Heart left ventricle (tissue), 13 donors: ENCODE measurements around the gene IL1RL2.

Source experiments
- POLR2A ChIP-seq, 2 donors: fragments of 450-650 bp; IDR thresholded peaks; one replicate each; pipeline ENCODE4 v1.6.1; 2017; ENCODE audit warnings: antibody characterized with exemption in 2 of 2, mild to moderate bottlenecking in 2 of 2, moderate library complexity in 2 of 2
- TF ChIP-seq, protein P1 (sequence below), 12 donors: fragments of 200-600 bp; sonication (generic) in 4 of 12; IDR thresholded peaks; one replicate each; pipeline versions ENCODE4 v1.5.0 to v1.8.0; 2018 to 2022; ENCODE audit warnings: antibody characterized with exemption in 12 of 12, mild to moderate bottlenecking in 5 of 12
- donor health status: ischemic (EF 13 %, LVEDD 7.1; RV severe dilation, severe dysfunction).
- donor health status: DM: no; HTN: yes; CAD: no.
- donor health status: DM: no; HTN: no; CAD: no.
- donor health status: ischemic (EF 25% LVEDD 6.9; RV normal size, moderate dysfunction).
- donor health status: ischemic (EF 25% LVEDD 5.7; RV mildly dilated, moderate dysfunction).
- donor health status: ischemic (EF 35%, LVEDD 5.7; RV mildly dilated, moderate dysfunction).
- donor health status: nonischemic (EF 11% LVEDD 7.7; RV severe dilation, severe dysfunction).
- donor health status: DM: yes; HTN: yes; CAD: no.
- donor health status: PGD.
- donor health status: ischemic (EF 29% LVEDD 5.4; RV normal size, mild dysfunction).
- donor health status: nonischemic (EF 23%, LVEDD 6.1; RV moderate dilation, normal function).

DNA sequence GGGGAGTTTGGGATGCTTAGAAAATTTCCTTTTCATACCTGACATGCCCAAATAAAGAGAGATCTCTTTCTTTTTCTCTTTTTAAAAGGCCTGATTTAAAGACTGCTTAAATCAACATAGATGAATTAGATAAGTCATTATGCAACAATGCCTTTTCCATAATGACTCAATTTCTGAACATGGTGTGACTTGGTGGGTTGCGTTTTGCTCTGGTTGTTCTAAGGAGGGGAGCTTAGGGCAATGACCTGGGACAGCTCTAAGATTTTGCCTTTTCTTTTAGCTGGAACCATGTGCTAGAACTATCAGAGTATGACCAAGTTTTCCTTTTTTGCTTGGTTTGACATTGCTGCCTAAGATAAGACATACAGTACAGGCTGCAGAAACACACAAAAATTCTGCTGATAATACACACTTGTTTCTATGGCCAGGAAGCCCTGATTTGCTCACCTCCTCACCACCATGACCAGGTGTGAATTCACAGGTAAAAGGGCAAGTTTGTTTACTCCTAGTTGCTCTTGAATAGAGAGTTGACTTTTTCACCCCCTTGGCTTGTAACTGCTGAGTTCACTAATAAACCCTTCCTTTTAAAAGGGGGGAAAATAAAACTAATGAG lies 66.4 kb downstream of the IL1RL2 start:
- TF ChIP-seq, protein P1, sequence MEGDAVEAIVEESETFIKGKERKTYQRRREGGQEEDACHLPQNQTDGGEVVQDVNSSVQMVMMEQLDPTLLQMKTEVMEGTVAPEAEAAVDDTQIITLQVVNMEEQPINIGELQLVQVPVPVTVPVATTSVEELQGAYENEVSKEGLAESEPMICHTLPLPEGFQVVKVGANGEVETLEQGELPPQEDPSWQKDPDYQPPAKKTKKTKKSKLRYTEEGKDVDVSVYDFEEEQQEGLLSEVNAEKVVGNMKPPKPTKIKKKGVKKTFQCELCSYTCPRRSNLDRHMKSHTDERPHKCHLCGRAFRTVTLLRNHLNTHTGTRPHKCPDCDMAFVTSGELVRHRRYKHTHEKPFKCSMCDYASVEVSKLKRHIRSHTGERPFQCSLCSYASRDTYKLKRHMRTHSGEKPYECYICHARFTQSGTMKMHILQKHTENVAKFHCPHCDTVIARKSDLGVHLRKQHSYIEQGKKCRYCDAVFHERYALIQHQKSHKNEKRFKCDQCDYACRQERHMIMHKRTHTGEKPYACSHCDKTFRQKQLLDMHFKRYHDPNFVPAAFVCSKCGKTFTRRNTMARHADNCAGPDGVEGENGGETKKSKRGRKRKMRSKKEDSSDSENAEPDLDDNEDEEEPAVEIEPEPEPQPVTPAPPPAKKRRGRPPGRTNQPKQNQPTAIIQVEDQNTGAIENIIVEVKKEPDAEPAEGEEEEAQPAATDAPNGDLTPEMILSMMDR (IDR thresholded peaks at IDR 0.05), result no peak
- no peak for TF ChIP-seq POLR2A (IDR thresholded peaks at IDR 0.05)
